Smooth muscle cell of the umbilical artery (primary cell): Measurements from ENCODE around the gene MTCP1. TPM values are rescaled to one million over a fixed set of nuclear protein-coding genes. Genes with fewer than 3 reads are reported as not detected.

Source experiments
- total RNA-seq: library from RNA; depleted of rRNA; stranded (reverse); fragments of >200 nt; gene quantifications from 2 replicates; pipeline ENCODE4 v1.2.3, GENCODE V29; 2014

MTCP1 gene
- 0.30 and 3.1 TPM in 2 replicates for total RNA-seq

GRCh38 chrX:155070975-155071693 is at the start of gene MTCP1, which contains the start of the genes BRCC3 and CMC4:
TSS of gene MTCP1 (minus strand) at chrX:155071136. CDS start at chrX:155066010, 5,126 bp downstream.
TSS of gene BRCC3 (plus strand) at chrX:155071508. CDS start at chrX:155071528, 20 bp downstream.
TSS of gene CMC4 (minus strand) at chrX:155071136. CDS start at chrX:155064023, 7,113 bp downstream.

GRCh38 chrX:155026727-155027508 is 44.0 kb downstream of the MTCP1 start, which contains the start of gene FUNDC2:
TSS of gene FUNDC2 (plus strand) at chrX:155026844. CDS start at chrX:155026939, 95 bp downstream.

GRCh38 chrX:155022585-155022984 is 48.4 kb downstream of the MTCP1 start, which contains the start of gene F8:
TSS of gene F8 (minus strand) at chrX:155022723. CDS start at chrX:155022552, 171 bp downstream.

Other genes with a start within 250 kb of the MTCP1 start
- gene SMIM9, start 236.5 kb downstream of the MTCP1 start, total RNA-seq: not detected in 2 replicates
- 1.8 and 4.6 TPM in 2 replicates for gene F8A1, start 184.8 kb downstream of the MTCP1 start, total RNA-seq
- 2.4 and 2.9 TPM in 2 replicates for gene F8, start 48.4 kb downstream of the MTCP1 start, total RNA-seq
- gene FUNDC2, start 44.3 kb downstream of the MTCP1 start, total RNA-seq: 38.8 and 47.2 TPM in 2 replicates
- 9.0 and 13.4 TPM in 2 replicates for gene CMC4, start within 50 bp of the MTCP1 start, total RNA-seq
- gene BRCC3, start 372 bp upstream of the MTCP1 start, total RNA-seq: 12.2 and 23.4 TPM in 2 replicates
- 60.9 and 79.1 TPM in 2 replicates for gene VBP1, start 145.3 kb upstream of the MTCP1 start, total RNA-seq
- 0.69 and 1.5 TPM in 2 replicates for gene RAB39B, start 193.4 kb upstream of the MTCP1 start, total RNA-seq